Fibroblast of lung (primary cell): ENCODE results near the gene CAMKMT. TPM values are rescaled to one million over a fixed set of nuclear protein-coding genes. Genes with fewer than 3 reads are reported as not detected.

ENCODE experiments used
- DNase-seq, 2 donors: peaks; one replicate each; pipeline versions ENCODE4 v3.0.0 to v3.0.0-alpha.2; 2010; ENCODE audit warnings: low read depth in 2 of 2
- H2AFZ ChIP-seq: 2 replicates; pipeline ENCODE4 v1.5.1; 2012; ENCODE audit warnings: low read length, control low read depth, inconsistent platforms
- H3K27ac ChIP-seq: 2 replicates; pipeline ENCODE4 v1.5.1; 2011; ENCODE audit warnings: low read length, control low read depth; ENCODE audit not compliant: insufficient read depth
- H3K27me3 ChIP-seq: 2 replicates; pipeline ENCODE4 v1.5.1; 2011; ENCODE audit warnings: mild to moderate bottlenecking, low read length; ENCODE audit not compliant: control insufficient read depth, insufficient read depth
- H3K36me3 ChIP-seq: 2 replicates; pipeline ENCODE4 v1.5.1; 2011; ENCODE audit warnings: low read length; ENCODE audit not compliant: control insufficient read depth, insufficient read depth
- H3K4me1 ChIP-seq: 2 replicates; pipeline ENCODE4 v1.5.1; 2011; ENCODE audit warnings: low read length; ENCODE audit not compliant: control insufficient read depth, insufficient read depth; ENCODE audit errors: extremely low read depth
- H3K4me2 ChIP-seq: 2 replicates; pipeline ENCODE4 v1.5.1; 2011; ENCODE audit warnings: low read length, control low read depth; ENCODE audit not compliant: insufficient read depth; ENCODE audit errors: extremely low read depth
- H3K4me3 ChIP-seq, 4 experiments: fragments of 200-600 bp in 1 of 4; sonication (generic) in 1 of 4; replicated peaks in 1 of 4; 2 replicates each; pipeline ENCODE4 v1.5.1; 2011 to 2016; ENCODE audit warnings: low read length in 4 of 4, low read depth in 3 of 4, mild to moderate bottlenecking in 3 of 4, control low read depth in 2 of 4, inconsistent platforms in 1 of 4, mixed read lengths in 1 of 4; ENCODE audit not compliant: insufficient read depth in 1 of 4; ENCODE audit errors: control extremely low read depth in 1 of 4
- H3K79me2 ChIP-seq: 2 replicates; pipeline ENCODE4 v1.5.1; 2012; ENCODE audit warnings: mild to moderate bottlenecking, low read length, inconsistent platforms; ENCODE audit not compliant: control insufficient read depth, insufficient read depth
- H3K9ac ChIP-seq: 2 replicates; pipeline ENCODE4 v1.5.1; 2011; ENCODE audit warnings: mild to moderate bottlenecking, low read length, control low read depth; ENCODE audit not compliant: insufficient read depth
- H3K9me3 ChIP-seq: 2 replicates; pipeline ENCODE4 v1.5.1; 2012; ENCODE audit warnings: low read depth, low read length; ENCODE audit not compliant: control insufficient read depth, insufficient read depth
- H4K20me1 ChIP-seq: 2 replicates; pipeline ENCODE4 v1.5.1; 2011; ENCODE audit warnings: low read length; ENCODE audit not compliant: control insufficient read depth, insufficient read depth; ENCODE audit errors: extremely low read depth
- EZH2 ChIP-seq: IDR thresholded peaks from 2 replicates; pipeline ENCODE4 v1.5.1; 2012; ENCODE audit warnings: low read length, control low read depth, mild to moderate bottlenecking; ENCODE audit errors: missing control alignments
- polyA plus RNA-seq, 2 donors: library from polyadenylated mRNA; depleted of rRNA in 1 of 2; stranded (reverse) in 1 of 2; unstranded in 1 of 2; fragments of >200 nt; gene quantifications; 2 replicates each; pipeline ENCODE4 v1.2.1, GENCODE V29; 2011 to 2012; ENCODE audit warnings: missing spikeins in 1 of 2
- total RNA-seq: library from RNA; depleted of rRNA; stranded (reverse); fragments of >200 nt; gene quantifications from 2 replicates; pipeline ENCODE4 v1.2.1, GENCODE V29; 2014
- TF ChIP-seq, protein P1 (sequence below), 2 donors: IDR thresholded peaks in 1 of 2; conservative IDR thresholded peaks in 1 of 2; 1 replicate in 1 of 2; 2 replicates in 1 of 2; pipeline ENCODE4 v1.5.1; 2011 to 2012; ENCODE audit warnings: low read length in 2 of 2, control low read depth in 1 of 2, inconsistent platforms in 1 of 2, low read depth in 1 of 2, mild to moderate bottlenecking in 1 of 2

The CAMKMT gene
- total and polyA plus RNA-seq, 2 donors (not counting 1 experiment from before 2014, with no cell fraction given) = 7.9 to 11.6 TPM

DNA sequence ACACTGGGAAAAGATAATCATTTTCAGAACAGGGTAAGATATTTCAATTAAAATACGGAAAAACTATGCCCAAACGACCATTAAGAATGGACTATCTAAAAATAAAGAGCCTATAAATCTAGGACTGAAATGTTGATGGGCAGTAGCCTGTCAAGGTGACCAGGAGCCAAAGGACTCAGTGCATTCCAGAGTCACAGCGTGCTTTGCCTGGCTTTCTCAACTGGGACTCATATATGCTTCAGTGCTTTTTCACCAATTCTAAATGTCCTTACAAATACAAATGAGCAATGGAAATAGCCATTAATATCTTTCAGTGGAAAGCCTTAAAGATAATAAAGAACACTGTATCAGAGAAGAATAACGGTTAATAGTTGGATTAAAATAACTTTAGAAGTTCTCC, 35.9 kb upstream of the CAMKMT start:
- H3K27me3 ChIP-seq = no peaks in the 10 kb centered on the region
- no peak overlapping the region for H2AFZ ChIP-seq
- H3K9me3 ChIP-seq = no peaks in the 10 kb centered on the region
- no peak overlapping the region for H3K9ac ChIP-seq
- no peak for TF ChIP-seq EZH2
- TF ChIP-seq, protein P1, sequence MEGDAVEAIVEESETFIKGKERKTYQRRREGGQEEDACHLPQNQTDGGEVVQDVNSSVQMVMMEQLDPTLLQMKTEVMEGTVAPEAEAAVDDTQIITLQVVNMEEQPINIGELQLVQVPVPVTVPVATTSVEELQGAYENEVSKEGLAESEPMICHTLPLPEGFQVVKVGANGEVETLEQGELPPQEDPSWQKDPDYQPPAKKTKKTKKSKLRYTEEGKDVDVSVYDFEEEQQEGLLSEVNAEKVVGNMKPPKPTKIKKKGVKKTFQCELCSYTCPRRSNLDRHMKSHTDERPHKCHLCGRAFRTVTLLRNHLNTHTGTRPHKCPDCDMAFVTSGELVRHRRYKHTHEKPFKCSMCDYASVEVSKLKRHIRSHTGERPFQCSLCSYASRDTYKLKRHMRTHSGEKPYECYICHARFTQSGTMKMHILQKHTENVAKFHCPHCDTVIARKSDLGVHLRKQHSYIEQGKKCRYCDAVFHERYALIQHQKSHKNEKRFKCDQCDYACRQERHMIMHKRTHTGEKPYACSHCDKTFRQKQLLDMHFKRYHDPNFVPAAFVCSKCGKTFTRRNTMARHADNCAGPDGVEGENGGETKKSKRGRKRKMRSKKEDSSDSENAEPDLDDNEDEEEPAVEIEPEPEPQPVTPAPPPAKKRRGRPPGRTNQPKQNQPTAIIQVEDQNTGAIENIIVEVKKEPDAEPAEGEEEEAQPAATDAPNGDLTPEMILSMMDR (conservative IDR thresholded peaks at IDR 0.05 in 1 of 2, IDR thresholded peaks at IDR 0.05 in 1 of 2; ENCODE audit: low read depth in 1 of 2, low read length in 2 of 2) = no peak
- no peak for DNase-seq
- H4K20me1 ChIP-seq = no peaks in the 10 kb centered on the region
- H3K36me3 ChIP-seq = peaks cover 17% of the 10 kb centered on the region
- H3K4me3 ChIP-seq = no peak overlapping the region
- no peaks in the 10 kb centered on the region for H3K79me2 ChIP-seq
- no peaks in the 10 kb centered on the region for H3K4me1 ChIP-seq
- no peak overlapping the region for H3K27ac ChIP-seq
- no peak overlapping the region for H3K4me2 ChIP-seq

DNA sequence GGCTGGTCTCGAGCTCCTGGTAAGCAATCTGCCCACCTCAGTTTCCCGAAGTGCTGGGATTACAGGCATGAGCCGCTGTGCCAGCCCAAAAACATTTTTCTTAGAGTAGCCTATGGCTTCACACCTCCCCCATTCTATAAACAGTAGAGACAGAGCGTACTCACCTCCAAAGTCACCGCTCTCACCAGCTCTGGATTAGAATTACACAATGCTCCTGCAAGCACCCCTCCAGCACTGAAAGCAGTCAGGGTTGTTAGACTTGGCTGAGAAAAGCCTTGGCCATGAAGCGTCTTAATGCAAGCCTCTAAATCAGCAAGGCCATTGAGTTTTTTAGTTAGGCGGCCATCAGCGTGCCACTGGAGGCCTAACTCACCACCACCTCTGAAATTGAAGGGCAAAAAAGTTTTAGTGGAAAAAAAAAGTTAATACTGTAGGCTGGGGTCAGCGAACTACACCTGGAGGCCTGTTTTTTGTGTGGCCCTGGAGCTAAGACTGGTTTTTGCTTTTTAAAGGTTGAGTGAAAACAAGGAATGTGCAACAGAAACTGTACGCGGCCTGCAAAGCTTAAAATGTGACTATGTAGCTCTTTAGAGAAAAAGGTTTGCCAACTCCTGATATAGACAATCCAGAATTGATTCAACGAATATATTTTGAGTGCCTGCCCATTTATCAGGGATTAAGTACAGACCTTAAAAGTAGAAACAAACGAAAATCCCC, 35.0 kb upstream of the CAMKMT start:
- Histone ChIP-seq H3K9me3 (no peaks in the 10 kb centered on the region), H3K4me1 (no peaks in the 10 kb centered on the region), H3K36me3 (peaks cover 14% of the 10 kb centered on the region), H4K20me1 (no peaks in the 10 kb centered on the region), H3K79me2 (no peaks in the 10 kb centered on the region), H3K9ac (no peak overlapping the region), H3K27ac (no peak overlapping the region), H2AFZ (no peak overlapping the region), H3K4me2 (no peak overlapping the region), H3K27me3 (no peaks in the 10 kb centered on the region), H3K4me3 (no peak overlapping the region)
- TF ChIP-seq, protein P1 (conservative IDR thresholded peaks at IDR 0.05 in 1 of 2, IDR thresholded peaks at IDR 0.05 in 1 of 2; ENCODE audit: low read depth in 1 of 2, low read length in 2 of 2) = no peak
- no peak for TF ChIP-seq EZH2
- no peak for DNase-seq

DNA sequence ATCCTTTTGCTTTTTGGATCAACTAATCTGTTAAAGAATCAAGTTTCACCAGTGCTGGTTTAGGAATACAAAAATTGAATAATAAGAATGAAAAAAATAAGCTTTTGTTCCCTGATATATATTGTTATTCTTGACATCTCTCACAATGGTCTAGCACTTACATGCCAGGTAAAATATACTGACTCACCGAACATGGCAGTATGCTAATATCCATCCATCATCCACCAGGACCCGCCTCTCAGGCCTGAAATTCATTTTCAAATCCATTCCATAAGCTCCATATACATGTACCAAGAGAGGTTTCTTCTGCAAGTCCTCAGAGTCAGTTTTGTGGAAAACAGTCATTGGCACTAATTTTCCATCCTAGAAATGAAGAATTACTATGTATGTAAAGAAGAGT, 33.0 kb upstream of the CAMKMT start:
- H3K9ac ChIP-seq = no peak overlapping the region
- DNase-seq = no peak
- H3K79me2 ChIP-seq = no peaks in the 10 kb centered on the region
- no peaks in the 10 kb centered on the region for H3K27me3 ChIP-seq
- no peak overlapping the region for H3K4me3 ChIP-seq
- peaks cover 6% of the 10 kb centered on the region for H3K36me3 ChIP-seq
- no peaks in the 10 kb centered on the region for H4K20me1 ChIP-seq
- no peak overlapping the region for H2AFZ ChIP-seq
- H3K4me1 ChIP-seq = no peaks in the 10 kb centered on the region
- no peak overlapping the region for H3K4me2 ChIP-seq
- H3K27ac ChIP-seq = no peak overlapping the region
- TF ChIP-seq EZH2 = no peak
- TF ChIP-seq, protein P1 (conservative IDR thresholded peaks at IDR 0.05 in 1 of 2, IDR thresholded peaks at IDR 0.05 in 1 of 2; ENCODE audit: low read depth in 1 of 2, low read length in 2 of 2) = no peak
- H3K9me3 ChIP-seq = no peaks in the 10 kb centered on the region
